ENCODE measurements around the gene SIAH2.

Gene SIAH2

GRCh38 chr3:150775001-150775599 is 12.1 kb upstream of the SIAH2 start:
- peak; percentile 85 for DNase-seq (ENCODE audit: low spot score)

GRCh38 chr3:150773616-150774192 is 10.7 kb upstream of the SIAH2 start:
- no peak for DNase-seq (ENCODE audit: low spot score)

- DNase-seq (ENCODE audit: low spot score): peak; percentile 39
These were observed 8.6 kb upstream of the SIAH2 start for GRCh38 chr3:150771600-150771999.

DNA sequence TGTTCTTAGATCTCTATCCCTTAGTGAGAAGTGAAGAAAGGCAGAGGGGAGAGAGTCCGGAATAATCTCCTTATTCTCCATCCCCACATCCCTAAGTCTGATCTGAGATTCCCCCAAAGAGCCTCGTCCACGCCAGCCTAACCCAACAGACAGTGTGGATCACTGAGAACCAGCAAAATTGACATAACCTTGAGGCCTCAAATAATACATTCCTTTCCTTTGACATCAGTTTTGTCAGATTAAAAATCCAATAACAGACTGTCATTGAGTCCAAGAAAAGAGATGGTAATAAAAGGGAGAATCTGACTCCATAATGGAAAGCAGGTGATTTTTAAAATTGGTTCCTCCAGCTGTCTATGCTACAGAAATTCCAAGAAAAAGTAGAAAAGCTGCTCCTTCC is 7.7 kb upstream of the SIAH2 start:
- no peak for DNase-seq (ENCODE audit: low spot score)

GRCh38 chr3:150766742-150767141 is 3.8 kb upstream of the SIAH2 start:
- no peak for DNase-seq (ENCODE audit: low spot score)

GRCh38 chr3:150765949-150766720 is 3.2 kb upstream of the SIAH2 start:
- DNase-seq (ENCODE audit: low spot score): no peak

GRCh38 chr3:150764967-150765366 is 2.0 kb upstream of the SIAH2 start:
- no peak for DNase-seq (ENCODE audit: low spot score)

DNA sequence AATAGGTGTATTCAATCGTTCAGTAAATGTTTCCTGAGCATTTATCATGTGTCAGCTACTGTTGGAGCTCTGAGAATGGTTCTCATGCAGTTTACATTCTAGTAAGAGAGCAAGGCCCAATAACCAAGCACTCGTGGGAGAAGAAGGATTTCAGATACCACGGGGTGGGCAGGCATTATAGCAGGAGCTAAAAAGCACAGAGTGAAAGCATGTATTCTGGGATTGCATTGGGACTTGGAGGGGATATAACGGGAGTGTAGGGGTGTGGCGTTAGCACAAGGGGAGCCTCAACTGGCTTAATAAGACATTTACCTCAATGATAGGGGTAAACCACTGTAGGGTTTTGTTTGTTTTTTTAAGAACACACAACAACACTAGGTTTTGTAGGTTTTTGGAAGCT is 1.6 kb upstream of the SIAH2 start:
- DNase-seq (ENCODE audit: low spot score): no peak

GRCh38 chr3:150763841-150764483 is 993 bp upstream of the SIAH2 start:
- peak; percentile 78 for DNase-seq (ENCODE audit: low spot score)

DNA sequence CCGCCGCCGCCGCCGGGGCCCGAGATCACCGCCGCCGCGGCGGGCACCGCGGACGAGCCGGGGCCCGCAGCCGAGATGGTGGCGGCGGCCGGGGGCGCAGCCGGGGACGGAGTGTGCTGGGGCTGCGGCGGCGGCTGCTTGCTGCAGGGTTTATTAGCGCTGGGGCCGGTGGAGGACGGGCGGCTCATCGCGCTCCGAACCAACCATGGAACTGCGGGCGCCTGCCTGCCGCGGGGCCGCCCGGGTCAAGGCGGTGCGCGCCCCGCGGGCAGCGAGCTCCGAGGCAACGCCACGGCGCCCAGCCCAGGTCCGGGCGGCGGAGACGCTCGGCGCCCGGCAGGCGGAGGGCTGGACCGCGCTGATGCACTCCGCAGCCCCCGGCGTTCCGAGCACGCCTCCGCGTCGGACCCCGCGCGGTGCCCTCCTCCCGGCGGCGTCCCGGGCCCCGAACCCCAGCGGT is 277 bp downstream of the SIAH2 start:
- no peak for DNase-seq (ENCODE audit: low spot score)

DNA sequence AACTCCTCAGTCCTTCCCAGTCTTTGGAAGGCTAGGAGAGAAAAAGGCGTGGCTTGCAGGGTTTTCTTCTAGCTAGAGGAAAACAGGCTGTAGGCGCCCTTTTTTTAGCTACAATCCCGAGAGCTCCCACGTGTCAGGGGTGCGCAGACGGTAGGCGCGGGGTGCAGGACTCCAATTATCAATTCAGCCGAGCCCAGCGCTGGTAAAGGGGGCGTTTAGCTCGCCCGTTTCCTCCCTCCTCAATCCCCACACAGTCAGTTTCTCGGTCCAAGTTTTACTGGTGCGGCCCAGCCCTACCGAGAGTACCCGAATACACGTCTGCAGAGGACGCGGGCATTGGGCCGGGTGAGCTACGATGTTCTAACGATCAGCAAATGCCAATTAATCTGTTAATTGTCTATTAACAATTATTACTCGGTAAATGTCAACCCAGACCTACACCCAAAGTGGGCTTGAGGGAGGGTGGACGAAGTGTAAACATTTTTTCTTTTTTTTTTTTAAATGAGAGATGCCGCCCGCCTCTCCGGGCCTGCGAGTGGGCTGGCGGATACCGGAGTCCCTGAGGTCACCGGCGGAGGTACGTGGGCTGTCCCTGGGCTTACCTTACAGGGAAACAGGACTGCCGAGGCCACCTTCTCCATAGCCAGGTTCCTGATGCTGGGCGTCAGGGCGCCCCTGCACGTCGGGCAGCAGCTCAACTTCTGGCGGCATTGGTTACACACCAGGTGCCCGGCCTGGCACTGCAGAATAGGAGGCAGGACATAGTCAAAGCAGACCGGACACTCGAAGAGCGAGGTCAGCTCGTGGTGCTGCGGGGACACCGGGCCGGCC is 923 bp downstream of the SIAH2 start:
- peak; percentile 65 for DNase-seq (ENCODE audit: low spot score)

GRCh38 chr3:150760431-150761200 is 2.4 kb downstream of the SIAH2 start:
- no peak for DNase-seq (ENCODE audit: low spot score)

DNA sequence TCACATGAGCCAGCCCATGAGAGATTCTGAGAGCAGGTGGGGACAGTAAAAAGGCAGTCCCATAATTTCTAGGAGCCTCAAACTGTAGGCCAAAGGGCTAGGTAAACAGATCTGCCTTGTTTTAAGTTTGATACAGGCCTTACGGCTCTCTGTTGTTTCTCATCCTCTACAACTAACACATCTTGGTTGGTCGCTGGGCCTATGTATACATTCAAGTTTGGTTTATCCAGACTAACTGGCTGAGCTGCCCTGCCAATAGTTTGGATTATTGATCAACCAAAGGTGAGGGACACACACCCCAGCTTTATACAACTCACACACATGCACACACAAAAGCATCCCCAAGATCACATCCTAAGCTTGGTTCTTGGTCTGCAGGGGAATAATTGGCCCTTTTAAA is 3.0 kb downstream of the SIAH2 start:
- no peak for DNase-seq (ENCODE audit: low spot score)

- no peak for DNase-seq (ENCODE audit: low spot score)
These were observed 3.6 kb downstream of the SIAH2 start for GRCh38 chr3:150759319-150759718.

GRCh38 chr3:150757768-150758167 is 5.2 kb downstream of the SIAH2 start:
- no peak for DNase-seq (ENCODE audit: low spot score)

DNA sequence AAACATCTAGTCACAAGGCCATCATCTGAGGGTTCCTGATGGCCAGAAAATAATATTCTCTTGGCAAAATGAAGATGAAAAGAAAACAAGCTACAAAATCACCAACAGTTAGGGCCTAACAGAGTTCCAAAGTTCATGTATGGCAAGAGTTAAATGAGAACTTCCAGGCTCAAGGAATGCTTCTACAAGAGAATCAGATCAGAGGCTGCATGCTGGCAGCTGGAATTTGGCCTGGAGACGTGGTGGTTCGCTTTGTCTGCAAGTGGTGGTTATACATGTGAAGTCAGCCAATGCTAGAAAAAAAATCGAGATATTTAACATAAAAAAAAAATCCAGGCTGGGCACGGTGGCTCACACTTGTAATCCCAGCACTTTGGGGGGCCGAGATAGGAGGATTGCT is 5.6 kb downstream of the SIAH2 start:
- DNase-seq (ENCODE audit: low spot score): no peak

GRCh38 chr3:150756491-150757059 is 6.4 kb downstream of the SIAH2 start:
- no peak for DNase-seq (ENCODE audit: low spot score)

DNA sequence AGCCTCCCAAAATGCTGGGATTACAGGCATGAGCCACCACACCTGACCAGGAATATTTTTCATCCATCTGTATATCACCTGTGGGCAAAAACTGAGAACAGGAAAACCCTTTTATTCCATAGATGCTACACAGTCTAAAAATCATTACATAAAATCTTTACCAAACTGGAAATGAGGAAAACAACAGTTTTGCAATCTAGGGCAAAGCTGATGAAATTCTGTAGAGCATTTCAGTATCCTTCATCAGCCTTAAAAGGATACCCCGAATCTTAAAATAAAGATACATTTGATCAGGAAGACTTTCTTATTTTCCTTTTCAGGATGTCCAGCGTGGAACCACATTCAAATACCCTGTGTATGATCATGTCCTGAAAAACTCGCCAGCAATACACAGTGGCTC is 7.1 kb downstream of the SIAH2 start:
- no peak for DNase-seq (ENCODE audit: low spot score)

GRCh38 chr3:150754896-150755295 is 8.1 kb downstream of the SIAH2 start:
- DNase-seq (ENCODE audit: low spot score): no peak

- no peak for DNase-seq (ENCODE audit: low spot score)
These were observed 11.1 kb downstream of the SIAH2 start for GRCh38 chr3:150751781-150752263.

DNA sequence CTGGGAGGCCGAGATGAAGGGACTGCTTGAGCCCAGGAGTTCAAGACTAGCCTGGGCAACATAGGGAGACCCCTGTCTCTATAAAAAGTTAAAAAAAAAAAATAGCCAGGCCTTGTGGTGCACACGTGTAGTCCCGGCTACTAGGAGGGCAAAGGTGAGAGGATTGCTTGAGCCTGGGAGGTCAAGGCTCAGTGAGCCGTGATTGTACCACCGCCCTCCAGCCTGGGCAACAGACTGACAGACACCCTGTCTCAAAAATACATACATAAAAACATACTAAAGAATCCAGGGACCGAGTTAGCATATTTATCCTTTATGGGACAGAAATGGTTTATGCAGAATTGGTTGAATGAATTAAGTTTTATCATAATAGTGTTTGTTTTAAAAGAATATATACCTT is 13.7 kb downstream of the SIAH2 start:
- no peak for DNase-seq (ENCODE audit: low spot score)

Data from AG08396 (cell line).